ENCODE results near the gene ARHGAP31.
"Not testable (repeated sequence)": the region's sequence is repeated elsewhere in the genome, so short reads cannot be mapped to it uniquely, and the experiment has no call there.

DNA sequence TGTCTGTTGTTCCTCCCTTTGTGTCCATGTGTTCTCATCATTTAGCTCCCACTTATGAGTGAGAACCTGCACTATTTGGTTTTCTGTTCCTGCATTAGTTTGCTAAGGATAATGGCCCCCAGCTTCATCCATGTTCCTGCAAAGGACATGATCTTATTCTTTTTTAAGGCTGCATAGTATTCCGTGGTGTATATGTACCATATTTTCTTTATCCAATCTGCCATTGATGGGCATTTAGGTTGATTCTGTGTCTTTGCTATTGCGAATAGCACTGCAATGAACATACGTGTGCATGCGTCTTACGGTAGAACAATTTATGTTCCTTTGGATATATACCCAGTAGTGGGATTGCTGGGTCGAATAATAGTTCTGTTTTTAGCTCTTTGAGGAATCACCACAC is 77.6 kb downstream of the ARHGAP31 start:
- TF ChIP-seq, protein P1, sequence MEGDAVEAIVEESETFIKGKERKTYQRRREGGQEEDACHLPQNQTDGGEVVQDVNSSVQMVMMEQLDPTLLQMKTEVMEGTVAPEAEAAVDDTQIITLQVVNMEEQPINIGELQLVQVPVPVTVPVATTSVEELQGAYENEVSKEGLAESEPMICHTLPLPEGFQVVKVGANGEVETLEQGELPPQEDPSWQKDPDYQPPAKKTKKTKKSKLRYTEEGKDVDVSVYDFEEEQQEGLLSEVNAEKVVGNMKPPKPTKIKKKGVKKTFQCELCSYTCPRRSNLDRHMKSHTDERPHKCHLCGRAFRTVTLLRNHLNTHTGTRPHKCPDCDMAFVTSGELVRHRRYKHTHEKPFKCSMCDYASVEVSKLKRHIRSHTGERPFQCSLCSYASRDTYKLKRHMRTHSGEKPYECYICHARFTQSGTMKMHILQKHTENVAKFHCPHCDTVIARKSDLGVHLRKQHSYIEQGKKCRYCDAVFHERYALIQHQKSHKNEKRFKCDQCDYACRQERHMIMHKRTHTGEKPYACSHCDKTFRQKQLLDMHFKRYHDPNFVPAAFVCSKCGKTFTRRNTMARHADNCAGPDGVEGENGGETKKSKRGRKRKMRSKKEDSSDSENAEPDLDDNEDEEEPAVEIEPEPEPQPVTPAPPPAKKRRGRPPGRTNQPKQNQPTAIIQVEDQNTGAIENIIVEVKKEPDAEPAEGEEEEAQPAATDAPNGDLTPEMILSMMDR (IDR thresholded peaks at IDR 0.05): not testable (repeated sequence)
- not testable (repeated sequence) for TF ChIP-seq POLR2A (IDR thresholded peaks at IDR 0.05)
